H9 (cell line): ENCODE results near the gene NGFR. TPM values are rescaled to one million over a fixed set of nuclear protein-coding genes. Genes with fewer than 3 reads are reported as not detected.

ENCODE experiments used
- DNase-seq: peaks from one replicate; pipeline ENCODE4 v3.0.0-alpha.2; 2017
- H2AFZ ChIP-seq: one replicate; pipeline ENCODE4 v1.6.1; 2013; ENCODE audit warnings: mild to moderate bottlenecking, low read length, control low read depth, moderate library complexity
- H2AK5ac ChIP-seq: 2 replicates; pipeline ENCODE4 v1.6.1; 2013; ENCODE audit warnings: low read length, control low read depth, mixed read lengths; ENCODE audit not compliant: insufficient read length
- H2BK120ac ChIP-seq: one replicate; pipeline ENCODE4 v1.6.1; 2013; ENCODE audit warnings: low read depth, mild to moderate bottlenecking, low read length, control low read depth, inconsistent platforms; ENCODE audit not compliant: poor library complexity, severe bottlenecking
- H2BK12ac ChIP-seq: 2 replicates; pipeline ENCODE4 v1.6.1; 2013; ENCODE audit warnings: low read length, control low read depth, mixed read lengths, low read depth; ENCODE audit not compliant: insufficient read length
- H2BK15ac ChIP-seq: 2 replicates; pipeline ENCODE4 v1.6.1; 2013; ENCODE audit warnings: low read depth, low read length, control low read depth
- H2BK20ac ChIP-seq: one replicate; pipeline ENCODE4 v1.6.1; 2013; ENCODE audit warnings: low read depth, mild to moderate bottlenecking, low read length, control low read depth, inconsistent platforms; ENCODE audit not compliant: poor library complexity, severe bottlenecking
- H2BK5ac ChIP-seq: 2 replicates; pipeline ENCODE4 v1.6.1; 2013; ENCODE audit warnings: low read length, control low read depth, mixed read lengths; ENCODE audit not compliant: insufficient read length
- H3K14ac ChIP-seq: 2 replicates; pipeline ENCODE4 v1.6.1; 2013; ENCODE audit warnings: low read length, control low read depth; ENCODE audit not compliant: insufficient read depth
- H3K18ac ChIP-seq: 2 replicates; pipeline ENCODE4 v1.6.1; 2013; ENCODE audit warnings: low read depth, mild to moderate bottlenecking, mixed read lengths, low read length, control low read depth; ENCODE audit not compliant: insufficient read length
- H3K23ac ChIP-seq: 2 replicates; pipeline ENCODE4 v1.6.1; 2013; ENCODE audit warnings: low read length, control low read depth, mixed read lengths, low read depth; ENCODE audit not compliant: insufficient read length
- H3K23me2 ChIP-seq: 2 replicates; pipeline ENCODE4 v1.6.1; 2013; ENCODE audit warnings: low read depth, mild to moderate bottlenecking, mixed read lengths, low read length, control low read depth; ENCODE audit not compliant: insufficient read length, poor library complexity, severe bottlenecking
- H3K27ac ChIP-seq: 2 replicates; pipeline ENCODE4 v1.5.1; 2013; ENCODE audit warnings: low read length, control low read depth, mixed read lengths, low read depth; ENCODE audit not compliant: insufficient read length
- H3K27me3 ChIP-seq: 2 replicates; pipeline ENCODE4 v1.6.1; 2013; ENCODE audit warnings: low read length, control low read depth, inconsistent platforms; ENCODE audit not compliant: insufficient read depth
- H3K4ac ChIP-seq: 2 replicates; pipeline ENCODE4 v1.6.1; 2013; ENCODE audit warnings: low read depth, mild to moderate bottlenecking, control low read depth, inconsistent platforms, low read length, moderate library complexity
- H3K4me1 ChIP-seq: 2 replicates; pipeline ENCODE4 v1.6.1; 2013; ENCODE audit warnings: low read length, control low read depth, inconsistent platforms; ENCODE audit not compliant: insufficient read depth
- H3K4me2 ChIP-seq: 2 replicates; pipeline ENCODE4 v1.6.1; 2013; ENCODE audit warnings: low read length, control low read depth, mixed read lengths; ENCODE audit not compliant: insufficient read length, insufficient read depth
- H3K56ac ChIP-seq: 2 replicates; pipeline ENCODE4 v1.6.1; 2013; ENCODE audit warnings: low read depth, mild to moderate bottlenecking, mixed read lengths, low read length, control low read depth; ENCODE audit not compliant: insufficient read length
- H3K79me1 ChIP-seq: 2 replicates; pipeline ENCODE4 v1.6.1; 2013; ENCODE audit warnings: low read depth, mild to moderate bottlenecking, moderate library complexity, low read length, control low read depth, inconsistent platforms; ENCODE audit not compliant: insufficient read depth, poor library complexity, severe bottlenecking
- H3K79me2 ChIP-seq: 2 replicates; pipeline ENCODE4 v1.6.1; 2013; ENCODE audit warnings: low read length, control low read depth, inconsistent platforms; ENCODE audit not compliant: insufficient read depth
- H3K9ac ChIP-seq: 2 replicates; pipeline ENCODE4 v1.6.1; 2013; ENCODE audit warnings: low read length, control low read depth, mixed read lengths; ENCODE audit not compliant: insufficient read length; ENCODE audit errors: extremely low read depth
- H3K9me3 ChIP-seq: one replicate; pipeline ENCODE4 v1.6.1; 2013; ENCODE audit warnings: low read depth, low read length, inconsistent platforms; ENCODE audit not compliant: control insufficient read depth
- H3T11ph ChIP-seq: one replicate; pipeline ENCODE4 v1.6.1; 2013; ENCODE audit warnings: mild to moderate bottlenecking, low read length, control low read depth, inconsistent platforms
- H4K20me1 ChIP-seq: one replicate; pipeline ENCODE4 v1.6.1; 2013; ENCODE audit not compliant: control insufficient read depth, insufficient read length, insufficient read depth
- H4K5ac ChIP-seq: 2 replicates; pipeline ENCODE4 v1.6.1; 2013; ENCODE audit warnings: low read depth, mild to moderate bottlenecking, mixed read lengths, low read length, control low read depth; ENCODE audit not compliant: insufficient read length
- H4K8ac ChIP-seq: replicated peaks from 2 replicates; pipeline ENCODE4 v1.6.1; 2013; ENCODE audit warnings: low read length, control low read depth, mixed read lengths, low read depth; ENCODE audit not compliant: insufficient read length
- H4K91ac ChIP-seq: 2 replicates; pipeline ENCODE4 v1.6.1; 2013; ENCODE audit warnings: low read depth, mild to moderate bottlenecking, moderate library complexity, mixed read lengths, low read length, control low read depth; ENCODE audit not compliant: insufficient read length
- H3K27ac Mint-ChIP-seq, 3 experiments: 2 replicates in 2 of 3; 3 replicates in 1 of 3; pipeline ENCODE4 v1.8.0; 2020 to 2021; ENCODE audit warnings: mixed read lengths in 3 of 3, mild to moderate bottlenecking in 1 of 3, moderate library complexity in 1 of 3
- H3K27me3 Mint-ChIP-seq: 2 replicates; pipeline ENCODE4 v1.8.0; 2021; ENCODE audit warnings: low read depth, mild to moderate bottlenecking, moderate library complexity, mixed read lengths
- H3K36me3 Mint-ChIP-seq, 3 experiments: 2 replicates in 2 of 3; 3 replicates in 1 of 3; pipeline ENCODE4 v1.8.0; 2020 to 2021; ENCODE audit warnings: low read depth in 3 of 3, mixed read lengths in 3 of 3; ENCODE audit not compliant: insufficient read depth in 1 of 3
- H3K4me1 Mint-ChIP-seq, 2 experiments: 2 replicates each; pipeline ENCODE4 v1.8.0; 2020; ENCODE audit warnings: mixed read lengths in 2 of 2
- H3K4me3 Mint-ChIP-seq, 2 experiments: 2 replicates in 1 of 2; 3 replicates in 1 of 2; pipeline ENCODE4 v1.8.0; 2020 to 2021; ENCODE audit warnings: mild to moderate bottlenecking in 2 of 2, mixed read lengths in 2 of 2, moderate library complexity in 1 of 2
- H3K9me3 Mint-ChIP-seq, 2 experiments: 2 replicates in 1 of 2; 3 replicates in 1 of 2; pipeline ENCODE4 v1.8.0; 2020; ENCODE audit warnings: mild to moderate bottlenecking in 2 of 2, mixed read lengths in 2 of 2, moderate library complexity in 1 of 2
- WGBS: extraction: QIAGEN DNeasy Blood & Tissue Kit; methylation state at CpG from one replicate; pipeline ENCODE4 v1.1.7; 2013; ENCODE audit warnings: missing lambda C conversion rate, low lambda C conversion rate, mixed read lengths; ENCODE audit not compliant: insufficient read length; ENCODE audit errors: extremely low coverage; 5-methylcytosine and 5-hydroxymethylcytosine counted together
- total RNA-seq: library from RNA; stranded (reverse); gene quantifications from 2 replicates; pipeline ENCODE4 v1.2.1, GENCODE V29; 2021
- TF ChIP-seq, protein P1 (sequence below): fragments of 200-600 bp; sonication (generic); conservative IDR thresholded peaks from 3 replicates; pipeline ENCODE4 v1.8.0; 2021; ENCODE audit warnings: antibody characterized with exemption, mild to moderate bottlenecking

Gene NGFR
- total RNA-seq, 1 experiment from 2014 or later = 9.6 TPM

DNA sequence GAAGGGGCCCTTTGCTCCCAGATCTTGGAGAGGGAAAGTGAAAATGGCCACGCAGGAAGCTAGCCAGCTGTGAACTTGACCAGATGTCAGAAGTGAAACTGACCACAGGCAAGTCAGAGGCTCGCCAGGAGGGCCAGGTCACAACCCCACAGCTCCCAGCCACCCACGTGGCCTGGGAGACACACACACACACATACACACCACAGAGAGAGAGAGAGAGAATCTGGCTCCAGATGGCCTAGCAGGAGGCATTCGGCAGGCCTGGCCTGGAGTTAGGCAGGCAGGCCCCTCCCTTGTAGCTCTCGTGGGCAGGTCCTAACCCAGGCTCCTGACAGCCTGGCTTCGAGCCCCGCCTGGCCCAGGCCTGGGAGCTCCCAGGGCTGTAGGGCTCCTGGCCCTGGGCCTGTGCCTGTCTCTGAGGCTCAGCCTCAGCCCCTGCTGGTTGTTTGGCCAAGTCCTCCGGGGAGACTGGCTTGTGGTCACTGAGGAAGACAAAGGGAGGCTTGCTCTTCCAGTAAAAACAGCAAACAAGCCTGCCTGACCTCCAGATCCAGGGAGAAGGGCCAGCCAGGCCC is 20.2 kb downstream of the NGFR start:
- Histone ChIP-seq H3K9me3 (no peaks in the 10 kb centered on the region), H4K20me1 (no peaks in the 10 kb centered on the region), H3K79me1 (no peaks in the 10 kb centered on the region), H3K56ac (no peak overlapping the region), H4K5ac (no peak overlapping the region), H3K9ac (no peak overlapping the region), H2AFZ (no peak overlapping the region), H2BK12ac (no peak overlapping the region), H2AK5ac (no peak overlapping the region), H2BK120ac (no peak overlapping the region), H3K27me3 (no peaks in the 10 kb centered on the region), H3K79me2 (no peaks in the 10 kb centered on the region), H2BK15ac (no peak overlapping the region), H3K23me2 (no peaks in the 10 kb centered on the region), H3K23ac (no peak overlapping the region), H4K8ac (no peak overlapping the region), H2BK5ac (no peak overlapping the region), H3K4me2 (no peak overlapping the region), H3K18ac (no peak overlapping the region), H3K27ac (no peak overlapping the region), H3T11ph (no peak overlapping the region), H3K14ac (no peak overlapping the region), H4K91ac (no peak overlapping the region), H3K4me1 (no peaks in the 10 kb centered on the region; the same call in 1 of the 2 replicates), H2BK20ac (no peak overlapping the region), H3K4ac (no peak overlapping the region)
- peaks cover 4% of the 10 kb centered on the region for H3K27me3 Mint-ChIP-seq
- no CpG with 5 or more reads among the region's 8 CpGs for WGBS
- TF ChIP-seq, protein P1, sequence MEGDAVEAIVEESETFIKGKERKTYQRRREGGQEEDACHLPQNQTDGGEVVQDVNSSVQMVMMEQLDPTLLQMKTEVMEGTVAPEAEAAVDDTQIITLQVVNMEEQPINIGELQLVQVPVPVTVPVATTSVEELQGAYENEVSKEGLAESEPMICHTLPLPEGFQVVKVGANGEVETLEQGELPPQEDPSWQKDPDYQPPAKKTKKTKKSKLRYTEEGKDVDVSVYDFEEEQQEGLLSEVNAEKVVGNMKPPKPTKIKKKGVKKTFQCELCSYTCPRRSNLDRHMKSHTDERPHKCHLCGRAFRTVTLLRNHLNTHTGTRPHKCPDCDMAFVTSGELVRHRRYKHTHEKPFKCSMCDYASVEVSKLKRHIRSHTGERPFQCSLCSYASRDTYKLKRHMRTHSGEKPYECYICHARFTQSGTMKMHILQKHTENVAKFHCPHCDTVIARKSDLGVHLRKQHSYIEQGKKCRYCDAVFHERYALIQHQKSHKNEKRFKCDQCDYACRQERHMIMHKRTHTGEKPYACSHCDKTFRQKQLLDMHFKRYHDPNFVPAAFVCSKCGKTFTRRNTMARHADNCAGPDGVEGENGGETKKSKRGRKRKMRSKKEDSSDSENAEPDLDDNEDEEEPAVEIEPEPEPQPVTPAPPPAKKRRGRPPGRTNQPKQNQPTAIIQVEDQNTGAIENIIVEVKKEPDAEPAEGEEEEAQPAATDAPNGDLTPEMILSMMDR = peak; percentile 33; the same call in 2 of the 3 replicates
- H3K9me3 Mint-ChIP-seq = no peaks in the 10 kb centered on the region
- DNase-seq = peak; percentile 94
- peaks cover 0 to 2% (median 0%) of the 10 kb centered on the region in 3 experiments; a peak in 1 of 7 replicates for H3K36me3 Mint-ChIP-seq
- peak overlapping the region; percentile 79 to 98 (median 86); a peak in 5 of 7 replicates for H3K27ac Mint-ChIP-seq
- H3K4me1 Mint-ChIP-seq = peaks cover 30 to 48% of the 10 kb centered on the region in 2 experiments
- peak overlapping the region in 1 of 2 experiments; percentile 16; a peak in 1 of 5 replicates for H3K4me3 Mint-ChIP-seq
